HG03571 (cell line): ENCODE measurements around the gene GNPTG.
A peak's percentile ranks its signal among the peaks of the same experiment; 100 is the strongest.

ENCODE experiments used
- ATAC-seq: cut with Tn5 transposase; IDR thresholded peaks from one replicate; pipeline ENCODE4 v1.9.1; 2021; ENCODE audit not compliant: unreplicated experiment

GNPTG gene

DNA sequence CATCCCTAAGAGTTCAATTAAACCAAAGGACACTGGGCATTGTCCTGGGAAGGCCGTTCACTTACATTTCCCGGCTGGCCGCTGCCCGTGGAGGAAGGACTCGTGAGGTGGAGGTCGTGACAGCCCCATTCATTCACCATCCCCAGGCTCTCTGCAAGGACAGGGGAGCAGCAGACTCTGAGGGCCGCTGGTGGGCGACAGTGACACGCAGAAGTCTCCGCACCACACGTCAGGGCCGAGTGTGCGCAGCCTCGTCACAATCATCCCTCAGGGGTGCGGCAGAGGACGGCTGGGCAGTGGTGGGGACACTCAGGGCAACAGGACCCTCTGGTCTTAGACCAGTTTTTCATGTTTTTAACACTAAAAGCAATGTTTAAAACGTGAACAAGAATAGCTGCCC lies 41.1 kb downstream of the GNPTG start:
- ATAC-seq = no peak

- no peak for ATAC-seq
These were observed 42.0 kb downstream of the GNPTG start for GRCh38 chr16:1393613-1394176.

DNA sequence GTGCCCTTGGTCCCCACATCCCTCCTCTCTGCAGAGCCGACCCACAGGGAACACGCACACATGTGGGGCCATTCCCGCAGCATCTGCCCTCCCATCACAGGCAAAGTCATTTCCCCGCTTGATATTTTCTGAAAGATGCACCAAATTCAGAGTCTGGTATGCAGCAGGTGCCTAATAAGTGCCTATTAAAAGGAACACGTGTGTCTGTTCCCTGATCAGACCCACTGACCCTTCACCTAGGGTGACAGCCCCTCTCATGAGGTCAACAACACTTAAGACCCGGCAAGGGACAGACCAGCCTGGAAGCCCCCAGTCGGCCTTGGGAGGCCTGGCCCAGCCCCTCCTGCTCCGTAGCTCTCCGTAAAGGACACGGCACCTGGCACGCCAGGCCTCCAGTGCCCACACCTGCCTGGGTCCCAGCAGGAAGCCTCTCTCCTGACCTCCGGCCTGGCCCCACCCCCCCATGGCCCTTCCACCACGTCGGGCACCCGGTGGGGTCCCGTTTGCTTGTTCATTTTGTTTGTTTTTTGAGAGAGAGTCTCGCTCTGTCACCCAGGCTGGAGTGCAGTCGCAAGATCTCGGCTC lies 42.7 kb downstream of the GNPTG start:
- ATAC-seq = no peak

GRCh38 chr16:1395444-1396031 lies 43.8 kb downstream of the GNPTG start:
- no peak for ATAC-seq

DNA sequence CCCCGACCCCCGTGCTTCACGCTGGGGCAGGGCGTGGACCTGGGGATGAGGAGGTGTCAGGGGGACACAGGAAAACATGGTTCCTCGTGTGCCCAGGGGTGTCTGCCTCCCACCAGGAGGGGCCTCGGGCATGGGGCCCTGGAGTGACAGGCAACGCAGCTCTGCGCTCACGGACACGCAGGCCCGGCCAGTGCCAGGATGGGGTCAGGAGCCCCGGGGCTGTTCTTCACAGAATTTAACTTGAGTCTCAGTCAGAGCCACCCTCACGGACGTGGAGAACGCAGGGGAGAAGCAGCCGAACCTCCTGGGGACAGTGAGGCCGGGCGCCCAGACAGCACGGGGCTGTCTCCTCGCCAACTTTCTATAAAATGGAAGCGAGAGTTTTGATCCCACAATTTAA lies 46.0 kb downstream of the GNPTG start:
- no peak for ATAC-seq

- ATAC-seq = no peak
These were observed 46.6 kb downstream of the GNPTG start for GRCh38 chr16:1398351-1398750.

DNA sequence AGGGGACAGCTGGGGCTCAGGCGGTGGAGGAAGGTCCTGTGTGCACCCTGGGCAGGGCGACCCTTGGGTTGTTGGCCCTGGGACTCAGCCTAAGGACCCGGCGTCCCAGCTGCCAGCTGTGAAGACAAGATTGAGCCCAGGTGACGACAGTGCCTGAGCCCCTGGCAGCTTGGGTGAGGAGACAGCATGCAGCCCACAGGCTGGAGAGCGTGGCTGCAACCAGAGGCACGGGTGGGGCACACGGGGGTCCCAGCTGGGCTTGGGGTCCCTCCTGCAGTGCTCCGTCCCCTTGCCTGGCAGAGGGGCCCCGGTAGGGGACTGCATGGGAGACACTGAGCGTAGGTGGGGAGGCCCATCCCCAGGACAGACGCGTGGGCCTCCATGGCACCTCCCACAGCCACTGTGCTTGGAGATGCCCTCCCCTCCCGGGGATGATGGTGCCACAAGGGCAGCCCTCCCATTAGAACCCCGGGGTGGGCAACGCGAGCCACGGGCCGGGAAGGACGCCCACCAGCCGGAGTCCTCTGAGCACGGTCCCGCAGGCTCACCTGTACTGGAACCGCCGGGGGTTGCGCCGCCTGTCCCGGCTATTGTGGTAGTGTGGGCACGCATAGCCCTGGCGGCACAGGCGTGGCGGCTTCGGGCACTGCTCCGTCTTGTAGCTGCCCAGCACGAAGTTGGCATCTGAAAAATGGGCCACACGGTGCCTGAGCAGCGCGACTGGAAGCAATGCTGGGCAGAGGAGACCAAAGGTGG lies 47.3 kb downstream of the GNPTG start:
- ATAC-seq = no peak

- no peak for ATAC-seq
These were observed 49.5 kb downstream of the GNPTG start for GRCh38 chr16:1401061-1401757.

GRCh38 chr16:1401758-1402154 lies 50.0 kb downstream of the GNPTG start:
- no peak for ATAC-seq

DNA sequence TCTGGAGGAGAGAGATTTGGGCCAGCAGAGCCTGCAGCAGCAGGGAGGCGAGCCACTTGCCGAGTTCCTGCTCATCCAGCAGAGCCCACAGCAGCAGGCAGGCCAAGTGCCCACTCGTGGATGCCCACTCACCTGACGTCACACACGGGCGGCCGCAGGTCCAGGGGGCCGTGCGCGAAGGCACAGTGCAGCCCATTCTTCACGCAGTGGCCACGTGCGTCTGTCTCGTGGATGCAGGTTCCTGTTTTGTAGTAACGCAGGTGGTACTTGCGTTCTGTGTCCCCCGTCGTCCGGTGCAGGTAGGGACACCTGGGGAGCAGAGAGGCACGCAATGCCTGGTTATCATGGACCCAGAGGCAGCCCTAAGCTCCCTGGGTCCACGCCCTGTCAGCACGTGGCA lies 51.3 kb downstream of the GNPTG start:
- ATAC-seq = no peak

DNA sequence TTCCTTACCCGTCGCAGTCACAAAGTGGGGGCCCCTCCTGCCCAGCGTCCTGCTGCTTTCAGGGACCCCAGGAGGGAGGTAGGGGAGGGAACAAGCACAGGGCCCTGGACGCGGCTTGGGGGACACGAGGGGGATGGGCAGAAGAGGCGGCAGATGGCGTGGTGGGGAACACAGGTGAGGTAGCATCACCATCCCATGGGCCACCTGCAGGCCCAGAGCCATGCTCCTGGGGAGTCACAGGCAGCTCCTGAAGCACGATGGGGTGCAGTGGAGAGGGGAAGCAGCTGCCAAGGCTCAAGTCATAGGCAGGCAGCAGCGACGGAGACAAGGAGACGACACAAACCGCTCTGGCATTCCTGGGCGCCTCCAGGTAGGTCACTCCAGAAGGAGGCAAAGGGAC lies 52.0 kb downstream of the GNPTG start:
- no peak for ATAC-seq

GRCh38 chr16:1407753-1408152 lies 56.0 kb downstream of the GNPTG start:
- ATAC-seq = no peak

- peak; percentile 64 for ATAC-seq
These were observed 56.6 kb downstream of the GNPTG start for GRCh38 chr16:1408171-1408837.

DNA sequence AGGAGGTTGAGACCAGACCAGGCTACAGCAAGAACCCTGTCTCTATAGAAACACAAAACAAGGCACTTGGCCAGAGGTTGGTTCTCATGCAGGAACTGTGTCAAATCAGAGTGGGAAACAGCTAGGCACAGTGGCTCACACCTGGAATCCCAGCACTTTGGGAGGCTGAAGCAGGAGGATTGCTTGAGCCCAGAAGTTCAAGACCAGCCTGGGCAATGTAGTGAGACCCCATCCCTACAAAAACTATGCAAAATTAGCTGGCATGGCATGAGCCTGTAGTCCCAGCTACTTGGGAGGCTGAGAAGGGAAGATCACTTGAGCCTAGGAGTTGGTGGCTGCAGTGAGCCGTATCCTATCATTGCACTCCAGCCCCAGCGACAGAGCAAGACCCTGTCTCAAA lies 61.1 kb downstream of the GNPTG start:
- no peak for ATAC-seq
